Body of pancreas (tissue), 4 donors: Measurements from ENCODE around the gene ZNF654.

Experiments used
- POLR2A ChIP-seq, 3 donors: fragments of 450-650 bp; IDR thresholded peaks; one replicate each; pipeline ENCODE4 v1.6.1; 2016; ENCODE audit warnings: antibody characterized with exemption in 3 of 3, mild to moderate bottlenecking in 2 of 3
- TF ChIP-seq, protein P1 (sequence below), 7 experiments: fragments of 450-650 bp in 4 of 7; fragments of 200-600 bp in 3 of 7; sonication (generic) in 3 of 7; IDR thresholded peaks; one replicate each; pipeline ENCODE4 v1.5.1; 2016 to 2019; ENCODE audit warnings: antibody characterized with exemption in 7 of 7

GRCh38 chr3:88013592-88013991, 45.5 kb upstream of the ZNF654 start:
- TF ChIP-seq, protein P1, sequence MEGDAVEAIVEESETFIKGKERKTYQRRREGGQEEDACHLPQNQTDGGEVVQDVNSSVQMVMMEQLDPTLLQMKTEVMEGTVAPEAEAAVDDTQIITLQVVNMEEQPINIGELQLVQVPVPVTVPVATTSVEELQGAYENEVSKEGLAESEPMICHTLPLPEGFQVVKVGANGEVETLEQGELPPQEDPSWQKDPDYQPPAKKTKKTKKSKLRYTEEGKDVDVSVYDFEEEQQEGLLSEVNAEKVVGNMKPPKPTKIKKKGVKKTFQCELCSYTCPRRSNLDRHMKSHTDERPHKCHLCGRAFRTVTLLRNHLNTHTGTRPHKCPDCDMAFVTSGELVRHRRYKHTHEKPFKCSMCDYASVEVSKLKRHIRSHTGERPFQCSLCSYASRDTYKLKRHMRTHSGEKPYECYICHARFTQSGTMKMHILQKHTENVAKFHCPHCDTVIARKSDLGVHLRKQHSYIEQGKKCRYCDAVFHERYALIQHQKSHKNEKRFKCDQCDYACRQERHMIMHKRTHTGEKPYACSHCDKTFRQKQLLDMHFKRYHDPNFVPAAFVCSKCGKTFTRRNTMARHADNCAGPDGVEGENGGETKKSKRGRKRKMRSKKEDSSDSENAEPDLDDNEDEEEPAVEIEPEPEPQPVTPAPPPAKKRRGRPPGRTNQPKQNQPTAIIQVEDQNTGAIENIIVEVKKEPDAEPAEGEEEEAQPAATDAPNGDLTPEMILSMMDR (IDR thresholded peaks at IDR 0.05): no peak
- TF ChIP-seq POLR2A (IDR thresholded peaks at IDR 0.05): no peak
